Left ventricle myocardium inferior (tissue), 1 donor: ENCODE data around the gene OR6P1. TPM values are rescaled to one million over a fixed set of nuclear protein-coding genes. Genes with fewer than 3 reads are reported as not detected.

Experiments
- DNase-seq: peaks from one replicate; pipeline ENCODE4 v3.0.0-alpha.2; 2020
- H3K27ac ChIP-seq: fragments of 200-600 bp; replicated peaks from 2 replicates; pipeline ENCODE4 v1.8.0; 2021
- H3K27me3 ChIP-seq: fragments of 200-600 bp; 2 replicates; pipeline ENCODE4 v1.8.0; 2021; ENCODE audit warnings: low read depth
- H3K36me3 ChIP-seq: fragments of 200-600 bp; 2 replicates; pipeline ENCODE4 v1.8.0; 2021
- H3K4me1 ChIP-seq: fragments of 200-600 bp; 2 replicates; pipeline ENCODE4 v1.8.0; 2021
- H3K4me3 ChIP-seq: fragments of 200-600 bp; 2 replicates; pipeline ENCODE4 v1.8.0; 2021; ENCODE audit warnings: mild to moderate bottlenecking, moderate library complexity
- H3K9me3 ChIP-seq: fragments of 200-600 bp; replicated peaks from 2 replicates; pipeline ENCODE4 v1.8.0; 2021
- CTCF ChIP-seq: fragments of 200-600 bp; IDR thresholded peaks from 2 replicates; pipeline ENCODE4 v1.8.0; 2021; ENCODE audit warnings: antibody characterized with exemption, mild to moderate bottlenecking, borderline replicate concordance
- intact Hi-C: fragments of 100-400 bp; cut with micrococcal nuclease; formaldehyde crosslinking; loops from one replicate; pipeline ENCODE4 v1.11.0; 2022
- total RNA-seq: library from RNA; stranded (reverse); fragmentation: NEBNext Ultra II Directional; extraction: Animal tissue kit (Norgen Biotek cat#: 25700); gene quantifications from one replicate; pipeline ENCODE4 v1.2.1, GENCODE V29; 2021
- donor health status: DM: no; HTN: yes; CAD: no; lungs with severe emphysema.

The OR6P1 gene
- total RNA-seq, 1 donor from 2014 or later, result not detected

GRCh38 chr1:158537609-158538008 lies 32.8 kb downstream of the OR6P1 start:
- intact Hi-C loops, result no loop called here
- Histone ChIP-seq H3K27me3 (no peaks in the 10 kb centered on the region), H3K4me3 (no peak overlapping the region), H3K4me1 (no peaks in the 10 kb centered on the region), H3K27ac (no peak overlapping the region), H3K9me3 (no peaks in the 10 kb centered on the region), H3K36me3 (no peaks in the 10 kb centered on the region)
- DNase-seq, result no peak
- no peak for TF ChIP-seq CTCF

GRCh38 chr1:158534496-158534895 lies 35.9 kb downstream of the OR6P1 start:
- no peak for DNase-seq
- H3K27ac ChIP-seq, result no peak overlapping the region
- no peak for TF ChIP-seq CTCF
- H3K9me3 ChIP-seq, result no peaks in the 10 kb centered on the region
- no peaks in the 10 kb centered on the region for H3K4me1 ChIP-seq
- H3K27me3 ChIP-seq, result no peaks in the 10 kb centered on the region
- no peaks in the 10 kb centered on the region for H3K36me3 ChIP-seq
- H3K4me3 ChIP-seq, result no peak overlapping the region
- intact Hi-C loops, result no loop called here

- peaks cover 5% of the 10 kb centered on the region for H3K9me3 ChIP-seq
- H3K27me3 ChIP-seq, result peaks cover 5% of the 10 kb centered on the region
- DNase-seq, result no peak
- H3K27ac ChIP-seq, result no peak overlapping the region
- no peaks in the 10 kb centered on the region for H3K4me1 ChIP-seq
- intact Hi-C loops, result no loop called here
- H3K4me3 ChIP-seq, result no peak overlapping the region
- TF ChIP-seq CTCF, result peak; percentile 69
- no peaks in the 10 kb centered on the region for H3K36me3 ChIP-seq
Measured at GRCh38 chr1:158527190-158527815, 43.1 kb downstream of the OR6P1 start.

GRCh38 chr1:158521666-158522058 lies 48.7 kb downstream of the OR6P1 start:
- H3K4me1 ChIP-seq, result no peaks in the 10 kb centered on the region
- no peak for DNase-seq
- no peak overlapping the region for H3K27ac ChIP-seq
- no peak for TF ChIP-seq CTCF
- intact Hi-C loops, result no loop called here
- H3K36me3 ChIP-seq, result no peaks in the 10 kb centered on the region
- no peak overlapping the region for H3K4me3 ChIP-seq
- H3K27me3 ChIP-seq, result peaks cover 13% of the 10 kb centered on the region
- peaks cover 14% of the 10 kb centered on the region for H3K9me3 ChIP-seq

GRCh38 chr1:158520955-158521665 lies 49.3 kb downstream of the OR6P1 start:
- no peak for TF ChIP-seq CTCF
- DNase-seq, result no peak
- no peak overlapping the region for H3K4me3 ChIP-seq
- H3K9me3 ChIP-seq, result peaks cover 14% of the 10 kb centered on the region
- peaks cover 13% of the 10 kb centered on the region for H3K27me3 ChIP-seq
- no peaks in the 10 kb centered on the region for H3K36me3 ChIP-seq
- intact Hi-C loops, result no loop called here
- no peaks in the 10 kb centered on the region for H3K4me1 ChIP-seq
- no peak overlapping the region for H3K27ac ChIP-seq
